ENCODE measurements around the gene COLEC12.

Gene COLEC12

DNA sequence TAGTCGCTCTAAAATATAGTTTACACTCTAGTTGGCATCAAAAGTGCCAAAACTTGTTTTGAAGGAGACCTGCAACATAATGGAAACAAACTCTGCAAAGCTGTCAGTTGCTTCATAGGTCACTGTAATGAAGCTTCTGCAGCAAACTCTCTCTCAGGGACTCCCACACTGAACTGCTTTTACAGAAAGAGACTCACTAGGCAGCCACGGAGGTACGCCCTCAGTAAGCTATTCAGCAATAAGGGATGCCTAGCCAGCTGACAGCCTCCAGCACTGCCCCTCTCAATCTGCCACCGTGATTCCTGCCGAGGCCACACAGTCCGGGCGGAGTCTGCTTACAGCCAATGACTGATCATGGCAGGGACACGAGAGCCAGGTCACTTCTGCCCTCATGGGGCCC, 51.1 kb downstream of the COLEC12 start:
- no peaks in the 10 kb centered on the region for H3K36me3 Mint-ChIP-seq (ENCODE audit: low read depth)
- H3K4me3 Mint-ChIP-seq = no peak overlapping the region
- H3K4me1 Mint-ChIP-seq (ENCODE audit: low read depth) = no peaks in the 10 kb centered on the region
- no peak overlapping the region for H3K27ac Mint-ChIP-seq
- peaks cover 18% of the 10 kb centered on the region for H3K27me3 Mint-ChIP-seq
- H3K9me3 Mint-ChIP-seq = peaks cover 20% of the 10 kb centered on the region

DNA sequence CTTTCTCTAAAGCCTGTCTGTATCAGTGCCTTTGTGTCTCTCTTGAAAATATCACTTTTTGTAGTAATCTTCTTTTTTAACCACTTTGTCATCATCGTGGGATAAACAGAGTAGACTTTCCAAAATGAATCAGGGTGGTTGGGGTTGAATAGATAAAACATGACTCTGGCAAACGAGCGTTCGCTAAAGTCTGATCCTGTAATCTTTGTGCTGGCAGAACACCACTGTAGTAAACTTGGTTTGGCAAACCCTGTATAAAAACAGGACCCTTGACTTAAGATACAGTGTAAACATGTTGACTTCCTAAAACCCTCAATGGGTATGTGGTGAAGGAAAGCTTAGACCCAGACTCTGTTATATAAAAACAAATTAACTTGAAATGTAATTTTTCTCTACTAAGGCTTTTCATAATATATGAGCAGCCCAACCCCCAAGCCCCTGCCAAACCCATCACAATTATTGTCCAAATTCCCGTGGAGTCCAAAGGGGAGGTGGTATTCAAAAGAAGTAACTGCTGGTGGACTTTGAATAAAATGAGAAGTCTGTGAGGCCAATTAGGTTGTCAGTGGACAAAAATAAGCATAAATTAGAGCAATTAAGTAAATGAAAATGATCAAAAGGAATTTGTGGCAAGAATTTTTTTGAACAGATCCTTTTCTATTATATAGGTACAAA, 52.2 kb downstream of the COLEC12 start:
- H3K4me3 Mint-ChIP-seq = no peak overlapping the region
- H3K27ac Mint-ChIP-seq = no peak overlapping the region

DNA sequence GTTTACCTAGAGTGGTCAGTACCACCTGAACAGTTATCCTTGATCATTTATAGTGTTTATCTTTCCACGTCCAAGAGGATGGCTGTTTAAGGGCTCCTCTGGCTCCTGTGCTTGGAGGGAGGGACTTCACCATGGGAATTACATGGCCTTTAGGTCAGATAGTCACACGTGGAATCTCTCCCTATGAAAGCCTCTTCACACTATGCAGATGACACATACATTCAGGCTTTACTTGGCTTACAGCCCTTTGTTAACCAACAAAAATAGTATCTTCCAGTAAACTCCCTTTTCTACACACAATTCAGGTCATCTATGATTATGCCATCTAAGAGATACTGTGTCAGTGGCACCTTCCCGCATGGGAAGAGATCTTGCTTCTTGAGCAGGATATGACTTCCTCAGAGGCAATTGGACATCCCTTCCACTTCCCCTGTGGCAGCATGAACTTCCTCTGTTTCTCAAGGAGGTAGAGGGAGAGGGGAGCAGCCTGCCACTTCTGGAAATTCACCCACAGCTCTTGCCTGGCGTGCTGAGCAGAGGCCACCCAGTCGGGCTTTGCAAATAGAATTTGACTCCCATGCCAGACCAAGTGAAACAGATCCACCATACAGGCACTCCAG, 53.5 kb downstream of the COLEC12 start:
- no peaks in the 10 kb centered on the region for H3K4me1 Mint-ChIP-seq (ENCODE audit: low read depth)
- H3K4me3 Mint-ChIP-seq = no peak overlapping the region
- H3K27ac Mint-ChIP-seq = no peak overlapping the region
- peaks cover 12% of the 10 kb centered on the region for H3K9me3 Mint-ChIP-seq
- peaks cover 18% of the 10 kb centered on the region for H3K27me3 Mint-ChIP-seq
- H3K36me3 Mint-ChIP-seq (ENCODE audit: low read depth) = no peaks in the 10 kb centered on the region

More for the DNA sequence above, 52.2 kb downstream of the COLEC12 start:
- Mint-ChIP-seq H3K36me3 (ENCODE audit: low read depth) (no peaks in the 10 kb centered on the region), H3K4me1 (ENCODE audit: low read depth) (no peaks in the 10 kb centered on the region), H3K27me3 (peaks cover 18% of the 10 kb centered on the region), H3K9me3 (peaks cover 12% of the 10 kb centered on the region)

DNA sequence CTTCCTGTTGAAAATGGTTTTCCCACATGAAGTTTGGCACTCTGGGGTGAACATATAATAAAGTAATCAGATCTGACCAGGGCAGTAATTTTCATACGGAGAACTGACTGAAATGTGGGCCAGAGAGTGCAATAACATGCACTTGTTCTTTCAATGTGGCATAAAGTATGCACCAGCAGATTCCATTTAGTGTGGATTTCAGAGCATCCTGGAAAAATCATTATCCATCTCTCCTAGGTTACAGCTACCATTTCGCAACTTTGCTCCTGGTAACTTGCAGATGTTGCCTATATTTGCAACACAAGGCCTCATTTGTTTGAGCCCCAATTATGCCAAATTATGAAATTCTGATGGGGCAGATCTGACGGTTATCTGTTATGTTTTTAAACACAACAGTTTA, 55.4 kb downstream of the COLEC12 start:
- Mint-ChIP-seq H3K27ac (no peak overlapping the region), H3K4me3 (no peak overlapping the region), H3K4me1 (ENCODE audit: low read depth) (no peaks in the 10 kb centered on the region), H3K36me3 (ENCODE audit: low read depth) (no peaks in the 10 kb centered on the region), H3K9me3 (peaks cover under 1% of the 10 kb centered on the region), H3K27me3 (peaks cover 15% of the 10 kb centered on the region)

DNA sequence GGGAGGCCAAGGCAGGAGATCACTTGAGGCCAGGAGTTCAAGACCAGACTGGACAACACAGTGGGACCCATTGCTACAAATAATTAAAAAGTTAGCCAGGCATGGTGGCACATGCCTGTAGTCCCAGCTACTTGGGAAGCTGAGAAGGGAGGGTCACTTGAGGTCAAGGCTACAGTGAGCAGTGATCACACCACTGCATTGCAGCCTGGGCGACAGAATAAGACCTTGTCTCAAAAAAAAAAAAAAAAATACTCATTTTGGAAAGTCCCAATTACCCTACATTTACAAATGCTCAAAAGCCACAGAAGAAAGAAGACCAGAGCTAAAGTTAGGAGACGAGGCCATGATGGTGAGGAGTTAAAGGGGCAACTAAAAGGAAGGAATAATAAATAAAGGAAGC, 61.9 kb downstream of the COLEC12 start:
- H3K4me3 Mint-ChIP-seq = no peak overlapping the region
- no peaks in the 10 kb centered on the region for H3K27me3 Mint-ChIP-seq
- H3K36me3 Mint-ChIP-seq (ENCODE audit: low read depth) = no peaks in the 10 kb centered on the region

DNA sequence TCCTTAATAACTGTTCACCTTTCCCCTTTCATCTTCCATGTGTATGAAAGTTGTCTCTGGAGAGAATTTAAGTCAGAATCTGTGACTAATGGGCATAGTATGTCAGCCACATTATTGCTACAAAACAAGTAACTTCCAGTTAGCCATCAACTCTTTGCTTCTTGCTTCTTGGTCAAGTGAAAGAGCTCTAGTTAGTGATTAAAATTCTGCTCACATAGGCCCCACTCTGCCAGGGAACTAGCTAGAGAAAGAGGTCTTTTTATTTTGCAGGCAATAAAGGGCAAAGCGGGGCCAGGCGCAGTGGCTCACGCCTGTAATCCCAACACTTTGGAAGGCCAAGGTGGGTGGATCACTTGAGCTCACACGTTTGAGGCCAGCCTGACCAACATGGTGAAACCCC, 64.6 kb downstream of the COLEC12 start:
- Mint-ChIP-seq H3K27ac (no peak overlapping the region), H3K36me3 (ENCODE audit: low read depth) (no peaks in the 10 kb centered on the region), H3K9me3 (no peaks in the 10 kb centered on the region), H3K4me3 (no peak overlapping the region), H3K4me1 (ENCODE audit: low read depth) (no peaks in the 10 kb centered on the region), H3K27me3 (no peaks in the 10 kb centered on the region)

More for the DNA sequence above, 61.9 kb downstream of the COLEC12 start:
- Mint-ChIP-seq H3K27ac (no peak overlapping the region), H3K4me1 (ENCODE audit: low read depth) (no peaks in the 10 kb centered on the region), H3K9me3 (no peaks in the 10 kb centered on the region)

DNA sequence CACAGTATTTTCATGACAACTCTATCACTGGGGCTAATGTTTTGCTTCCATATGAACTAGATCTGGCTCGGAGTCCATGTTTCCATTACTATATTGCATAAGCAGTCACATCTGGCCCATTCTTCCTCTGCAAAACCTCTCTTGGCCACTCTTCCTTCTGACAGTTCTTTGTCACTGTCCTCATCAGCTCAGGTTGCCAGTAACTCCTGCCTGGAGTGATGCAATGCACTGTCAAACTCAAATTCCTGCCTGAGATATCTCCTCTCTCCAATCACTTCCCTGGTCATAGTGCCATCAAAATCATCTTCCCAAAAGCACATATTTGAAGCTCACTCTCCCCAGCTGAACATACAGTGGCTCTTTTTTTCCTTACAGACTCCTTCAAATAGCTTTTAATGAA, 66.1 kb downstream of the COLEC12 start:
- H3K27me3 Mint-ChIP-seq = no peaks in the 10 kb centered on the region
- H3K4me1 Mint-ChIP-seq (ENCODE audit: low read depth) = no peaks in the 10 kb centered on the region
- H3K36me3 Mint-ChIP-seq (ENCODE audit: low read depth) = no peaks in the 10 kb centered on the region
- H3K27ac Mint-ChIP-seq = no peak overlapping the region
- H3K4me3 Mint-ChIP-seq = no peak overlapping the region
- H3K9me3 Mint-ChIP-seq = no peaks in the 10 kb centered on the region

DNA sequence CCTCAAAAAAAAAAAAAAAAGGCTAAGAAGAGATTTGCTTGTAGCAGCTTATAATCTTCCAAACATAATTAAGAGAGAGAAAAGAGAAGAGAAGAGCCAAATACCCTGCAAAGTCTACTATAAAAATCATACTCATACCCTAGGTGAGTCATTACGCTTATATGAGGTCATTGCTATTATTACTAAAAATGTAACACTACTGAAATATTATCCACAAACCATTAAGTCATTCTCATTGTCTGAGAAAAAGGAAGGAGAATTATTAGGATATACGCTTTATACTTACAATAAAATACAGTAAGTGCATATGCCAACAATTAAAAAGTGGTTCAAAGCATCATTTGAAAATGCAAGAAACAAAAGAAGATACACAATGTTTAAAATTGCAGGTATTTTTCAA, 66.5 kb downstream of the COLEC12 start:
- Mint-ChIP-seq H3K4me3 (no peak overlapping the region), H3K36me3 (ENCODE audit: low read depth) (no peaks in the 10 kb centered on the region), H3K4me1 (ENCODE audit: low read depth) (no peaks in the 10 kb centered on the region), H3K27me3 (no peaks in the 10 kb centered on the region), H3K9me3 (no peaks in the 10 kb centered on the region), H3K27ac (no peak overlapping the region)

DNA sequence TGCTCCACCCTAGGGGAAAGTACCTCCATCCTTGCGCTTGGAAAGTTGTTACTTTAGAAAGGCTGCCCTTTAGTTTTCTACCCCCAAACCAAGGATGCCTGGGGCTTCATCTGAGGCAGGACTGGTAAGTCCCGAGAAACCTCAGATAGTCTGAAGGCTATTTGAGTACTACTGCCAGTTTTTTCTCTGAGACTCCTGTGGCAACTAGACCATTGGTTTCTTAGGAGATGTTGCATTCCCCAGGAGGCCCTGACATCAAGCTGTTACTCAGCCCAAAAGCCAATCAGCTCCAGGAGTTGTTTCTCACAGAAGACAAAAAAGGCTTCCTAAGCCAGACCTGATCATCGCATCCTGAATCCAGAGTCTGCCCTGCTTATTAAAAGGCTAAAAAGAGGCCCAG, 67.2 kb downstream of the COLEC12 start:
- Mint-ChIP-seq H3K9me3 (no peaks in the 10 kb centered on the region), H3K4me1 (ENCODE audit: low read depth) (no peaks in the 10 kb centered on the region), H3K36me3 (ENCODE audit: low read depth) (no peaks in the 10 kb centered on the region), H3K4me3 (no peak overlapping the region), H3K27me3 (no peaks in the 10 kb centered on the region), H3K27ac (no peak overlapping the region)

DNA sequence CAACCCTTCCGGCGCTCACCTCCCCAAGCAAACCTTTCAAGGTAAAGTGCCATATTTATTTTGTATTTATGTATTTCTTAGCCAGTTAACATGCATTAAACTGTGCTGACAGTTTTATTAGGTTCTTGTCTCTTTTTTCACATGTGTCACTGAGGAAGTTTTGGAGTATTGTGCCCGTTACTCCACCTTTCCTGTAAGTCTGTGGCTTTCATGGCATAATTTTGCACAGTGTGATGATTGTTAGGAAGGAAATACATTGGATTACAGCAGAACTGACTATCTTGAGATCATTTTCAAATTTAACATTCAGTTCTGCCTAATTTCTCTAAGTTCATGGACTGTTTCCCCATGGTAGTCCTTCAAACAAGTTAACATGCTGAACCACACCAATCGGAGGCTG, 67.7 kb downstream of the COLEC12 start:
- no peaks in the 10 kb centered on the region for H3K36me3 Mint-ChIP-seq (ENCODE audit: low read depth)
- no peak overlapping the region for H3K4me3 Mint-ChIP-seq
- no peak overlapping the region for H3K27ac Mint-ChIP-seq
- H3K4me1 Mint-ChIP-seq (ENCODE audit: low read depth) = no peaks in the 10 kb centered on the region
- H3K27me3 Mint-ChIP-seq = no peaks in the 10 kb centered on the region
- no peaks in the 10 kb centered on the region for H3K9me3 Mint-ChIP-seq

DNA sequence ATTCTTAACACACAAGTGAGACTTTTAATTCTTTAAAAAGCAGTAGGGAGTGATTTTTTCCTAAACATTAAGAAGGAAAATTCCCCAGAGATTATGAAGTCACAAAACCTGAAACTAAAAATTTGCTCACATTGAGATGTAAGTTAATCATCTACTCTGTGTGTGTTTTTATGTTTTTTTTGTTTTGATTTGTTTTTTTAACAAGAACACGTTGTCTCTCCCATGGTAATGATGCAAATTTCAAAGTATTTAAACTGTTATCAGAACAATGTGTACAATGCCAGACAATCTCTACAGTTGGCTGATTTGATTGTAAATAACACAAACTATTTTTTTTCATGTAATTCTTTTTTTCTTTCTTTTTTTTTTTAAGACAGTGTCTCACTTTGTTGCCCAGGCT, 71.5 kb downstream of the COLEC12 start:
- Mint-ChIP-seq H3K9me3 (no peaks in the 10 kb centered on the region), H3K4me1 (ENCODE audit: low read depth) (no peaks in the 10 kb centered on the region), H3K4me3 (no peak overlapping the region), H3K27ac (no peak overlapping the region), H3K27me3 (no peaks in the 10 kb centered on the region), H3K36me3 (ENCODE audit: low read depth) (no peaks in the 10 kb centered on the region)

DNA sequence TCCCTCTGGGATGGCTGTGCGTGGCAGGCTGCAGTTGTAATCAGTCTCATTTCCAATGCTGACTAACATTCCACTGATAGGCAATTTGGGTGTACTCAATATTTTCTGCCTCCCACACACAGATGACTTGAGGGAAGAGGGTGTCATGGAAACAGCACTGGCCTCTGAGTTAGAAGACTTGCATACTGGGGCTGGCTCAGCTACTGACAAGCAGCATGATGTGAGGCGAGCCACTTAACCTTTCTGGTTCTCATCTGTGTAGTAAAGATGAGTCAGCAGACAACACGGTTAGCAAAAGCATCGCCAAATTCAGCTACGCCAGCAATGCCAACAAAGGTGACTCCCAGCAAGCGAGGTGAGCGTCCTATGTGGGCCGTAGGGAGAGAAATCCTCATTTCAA, 73.5 kb downstream of the COLEC12 start:
- H3K27me3 Mint-ChIP-seq = no peaks in the 10 kb centered on the region
- no peak overlapping the region for H3K4me3 Mint-ChIP-seq
- H3K4me1 Mint-ChIP-seq (ENCODE audit: low read depth) = no peaks in the 10 kb centered on the region
- no peak overlapping the region for H3K27ac Mint-ChIP-seq
- H3K9me3 Mint-ChIP-seq = no peaks in the 10 kb centered on the region
- H3K36me3 Mint-ChIP-seq (ENCODE audit: low read depth) = no peaks in the 10 kb centered on the region

DNA sequence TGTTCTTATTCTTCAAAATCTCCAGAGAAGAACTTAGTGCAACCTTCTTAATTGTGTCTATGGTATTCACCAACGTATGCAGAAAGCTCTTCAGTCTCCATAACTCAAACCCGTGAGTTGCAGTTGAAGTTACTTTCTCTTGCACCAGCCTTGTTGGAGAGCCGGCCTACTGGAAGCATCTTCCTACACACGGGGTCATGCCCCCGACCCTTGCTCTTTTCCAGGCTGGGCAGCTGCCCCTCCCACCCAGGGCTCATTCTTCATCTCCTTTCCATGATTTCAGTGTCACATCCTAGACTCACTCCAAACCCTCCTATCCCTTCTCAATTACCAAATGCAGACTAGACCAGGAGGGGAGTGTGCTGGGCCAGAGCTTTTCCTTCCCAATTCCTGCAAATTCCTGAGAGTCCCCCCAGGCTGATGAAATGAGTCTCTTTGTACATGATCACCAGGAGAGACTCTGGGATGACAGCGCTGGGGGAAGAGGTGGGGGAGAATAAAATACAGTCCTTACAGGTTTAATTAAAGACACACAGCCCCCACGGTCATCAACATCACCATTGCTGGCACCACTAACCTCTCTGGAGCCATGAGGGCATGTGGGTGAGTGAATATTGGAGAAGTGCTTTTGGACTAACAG, 75.3 kb downstream of the COLEC12 start:
- no peaks in the 10 kb centered on the region for H3K36me3 Mint-ChIP-seq (ENCODE audit: low read depth)
- H3K27me3 Mint-ChIP-seq = no peaks in the 10 kb centered on the region
- H3K4me1 Mint-ChIP-seq (ENCODE audit: low read depth) = no peaks in the 10 kb centered on the region
- H3K4me3 Mint-ChIP-seq = no peak overlapping the region
- no peaks in the 10 kb centered on the region for H3K9me3 Mint-ChIP-seq
- H3K27ac Mint-ChIP-seq = no peak overlapping the region

DNA sequence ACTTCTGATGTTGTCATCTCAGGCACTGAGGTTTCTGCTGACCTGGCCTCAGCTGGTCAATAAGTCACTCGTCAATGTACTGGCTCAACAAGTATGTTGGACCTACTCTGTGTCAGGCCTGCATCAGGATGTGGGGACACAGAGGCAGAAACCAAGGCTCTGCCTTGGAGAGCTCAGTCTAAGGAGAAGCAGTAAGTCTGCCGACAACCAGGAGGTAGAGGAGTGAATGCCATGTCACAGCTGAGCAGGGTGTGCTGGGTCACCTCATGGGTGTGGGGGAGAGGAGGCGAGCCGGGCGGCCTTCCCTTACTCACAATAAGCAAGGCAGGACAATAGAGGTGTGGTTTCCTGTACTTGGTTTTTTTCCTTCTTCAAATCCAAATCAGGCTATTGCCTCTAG, 75.8 kb downstream of the COLEC12 start:
- Mint-ChIP-seq H3K36me3 (ENCODE audit: low read depth) (no peaks in the 10 kb centered on the region), H3K4me3 (no peak overlapping the region), H3K27me3 (no peaks in the 10 kb centered on the region), H3K27ac (no peak overlapping the region), H3K9me3 (no peaks in the 10 kb centered on the region), H3K4me1 (ENCODE audit: low read depth) (no peaks in the 10 kb centered on the region)

DNA sequence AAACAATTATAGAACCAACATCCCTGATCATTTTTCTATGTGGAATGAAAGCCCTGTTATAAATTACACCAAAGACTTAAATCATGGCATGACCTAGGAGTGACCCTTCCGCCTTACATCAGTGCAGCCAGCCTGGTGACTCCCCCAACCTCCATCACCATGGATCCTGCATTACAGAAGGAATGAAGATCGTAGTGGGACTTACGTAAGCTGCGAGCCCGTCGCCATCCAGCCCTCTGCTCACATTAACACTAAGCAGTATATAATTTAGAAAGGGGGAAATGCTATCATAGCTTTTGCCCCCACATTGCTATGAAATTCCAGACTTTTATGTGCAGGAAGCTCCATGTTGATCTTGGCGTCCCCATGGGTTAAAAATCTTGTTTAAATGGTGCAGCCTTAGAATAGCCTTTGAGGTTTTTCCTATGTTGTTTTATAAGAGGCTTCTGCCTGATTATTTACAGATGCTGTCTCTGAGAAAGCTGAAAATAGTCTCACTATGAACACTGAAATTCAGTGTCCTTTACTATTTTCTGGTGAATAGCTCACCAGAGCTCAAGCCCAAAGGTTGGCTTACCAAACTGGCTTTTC, 76.3 kb downstream of the COLEC12 start:
- no peaks in the 10 kb centered on the region for H3K36me3 Mint-ChIP-seq (ENCODE audit: low read depth)

More for the DNA sequence above, 76.3 kb downstream of the COLEC12 start:
- H3K27ac Mint-ChIP-seq = no peak overlapping the region
- no peak overlapping the region for H3K4me3 Mint-ChIP-seq
- H3K27me3 Mint-ChIP-seq = no peaks in the 10 kb centered on the region
- no peaks in the 10 kb centered on the region for H3K9me3 Mint-ChIP-seq
- H3K4me1 Mint-ChIP-seq (ENCODE audit: low read depth) = no peaks in the 10 kb centered on the region
